ENCODE data around the gene PHKB.
"Not testable (repeated sequence)": the region's sequence is repeated elsewhere in the genome, so short reads cannot be mapped to it uniquely, and the experiment has no call there.

Gene PHKB

GRCh38 chr16:47631131-47631530 lies 170.0 kb downstream of the PHKB start:
- no peak for DNase-seq

- DNase-seq = no peak
Measured at GRCh38 chr16:47634126-47634525, 173.0 kb downstream of the PHKB start.

GRCh38 chr16:47634727-47635126 lies 173.6 kb downstream of the PHKB start:
- no peak for DNase-seq

- no peak for DNase-seq
Measured at GRCh38 chr16:47636501-47637099, 175.5 kb downstream of the PHKB start.

- no peak for DNase-seq
Measured at GRCh38 chr16:47638175-47638574, 177.0 kb downstream of the PHKB start.

- DNase-seq = no peak
Measured at GRCh38 chr16:47640661-47641060, 179.5 kb downstream of the PHKB start.

GRCh38 chr16:47643323-47644000 lies 182.3 kb downstream of the PHKB start:
- no peak for DNase-seq

GRCh38 chr16:47644166-47644565 lies 183.0 kb downstream of the PHKB start:
- DNase-seq = no peak

GRCh38 chr16:47644661-47645060 lies 183.5 kb downstream of the PHKB start:
- DNase-seq = no peak

GRCh38 chr16:47646914-47647313 lies 185.8 kb downstream of the PHKB start:
- DNase-seq = no peak

- no peak for DNase-seq
Measured at GRCh38 chr16:47657032-47657431, 195.9 kb downstream of the PHKB start.

- DNase-seq = no peak
Measured at GRCh38 chr16:47657977-47658376, 196.8 kb downstream of the PHKB start.

- no peak for DNase-seq
Measured at GRCh38 chr16:47660540-47660939, 199.4 kb downstream of the PHKB start.

GRCh38 chr16:47664653-47665325 lies 203.7 kb downstream of the PHKB start:
- DNase-seq = no peak

- DNase-seq = no peak
Measured at GRCh38 chr16:47666434-47666833, 205.3 kb downstream of the PHKB start.

- DNase-seq = no peak
Measured at GRCh38 chr16:47667956-47668355, 206.8 kb downstream of the PHKB start.

- no peak for DNase-seq
Measured at GRCh38 chr16:47672475-47672874, 211.3 kb downstream of the PHKB start.

GRCh38 chr16:47676635-47677177 lies 215.6 kb downstream of the PHKB start:
- no peak for DNase-seq

GRCh38 chr16:47681571-47681970 lies 220.4 kb downstream of the PHKB start:
- not testable (repeated sequence) for DNase-seq

GRCh38 chr16:47687694-47688093 lies 226.6 kb downstream of the PHKB start:
- no peak for DNase-seq

GRCh38 chr16:47693226-47693625 lies 232.1 kb downstream of the PHKB start:
- no peak for DNase-seq

GRCh38 chr16:47694543-47694942 lies 233.4 kb downstream of the PHKB start:
- no peak for DNase-seq

- no peak for DNase-seq
Measured at GRCh38 chr16:47695756-47696155, 234.6 kb downstream of the PHKB start.

- DNase-seq = no peak
Measured at GRCh38 chr16:47697826-47698225, 236.7 kb downstream of the PHKB start.
